ENCODE measurements around the gene LMX1B. TPM values are rescaled to one million over a fixed set of nuclear protein-coding genes. Genes with fewer than 3 reads are reported as not detected.

Gene LMX1B
- polyA plus RNA-seq, 1 donor from 2014 or later = not detected

GRCh38 chr9:126673689-126674364 is 60.1 kb downstream of the LMX1B start:
- Histone ChIP-seq H3K27me3 (ENCODE audit: insufficient read depth, low read depth, low read length) (peaks cover 51% of the 10 kb centered on the region), H3K4me3 (ENCODE audit: low read length) (no peak overlapping the region)

GRCh38 chr9:126674365-126675146 is 60.8 kb downstream of the LMX1B start:
- no peak overlapping the region for H3K27ac ChIP-seq (ENCODE audit: low read length)
- TF ChIP-seq EP300 (conservative IDR thresholded peaks at IDR 0.05; ENCODE audit: poor library complexity, severe bottlenecking) = no peak
- TF ChIP-seq EZH2 (IDR thresholded peaks at IDR 0.05; ENCODE audit: borderline replicate concordance, insufficient read depth, low read length, poor library complexity, severe bottlenecking) = no peak
- TF ChIP-seq MXI1 (conservative IDR thresholded peaks at IDR 0.05; ENCODE audit: poor library complexity, severe bottlenecking) = no peak
- TF ChIP-seq REST (IDR thresholded peaks at IDR 0.05; ENCODE audit: borderline replicate concordance) = no peak
- TF ChIP-seq RAD21 (conservative IDR thresholded peaks at IDR 0.05) = no peak
- no peak for TF ChIP-seq CTCF (IDR thresholded peaks at IDR 0.05; ENCODE audit: poor library complexity, severe bottlenecking)
- TF ChIP-seq POLR2AphosphoS5 (IDR thresholded peaks at IDR 0.05) = no peak
- no peak for TF ChIP-seq TAF1 (IDR thresholded peaks at IDR 0.05; ENCODE audit: low read depth)
- TF ChIP-seq SMC3 (conservative IDR thresholded peaks at IDR 0.05; ENCODE audit: poor library complexity) = no peak
- no peak overlapping the region for H2AFZ ChIP-seq (ENCODE audit: low read depth, low read length)
- no peaks in the 10 kb centered on the region for H3F3A ChIP-seq (ENCODE audit: insufficient read depth, low read length, poor library complexity, severe bottlenecking)
- H3K9me2 ChIP-seq (ENCODE audit: insufficient read depth, low read length) = no peaks in the 10 kb centered on the region
- peaks cover 58% of the 10 kb centered on the region for H3K27me3 ChIP-seq (ENCODE audit: insufficient read depth, low read depth, low read length)
- H3K9me3 ChIP-seq (ENCODE audit: low read length) = no peaks in the 10 kb centered on the region
- no peak overlapping the region for H3K4me3 ChIP-seq (ENCODE audit: low read length)
- H3K4me2 ChIP-seq (ENCODE audit: low read length) = no peak overlapping the region
- no peaks in the 10 kb centered on the region for H4K20me1 ChIP-seq (ENCODE audit: insufficient read depth)
- H3K79me2 ChIP-seq (replicated peaks; ENCODE audit: insufficient read depth, low read length) = no peaks in the 10 kb centered on the region
- H3K9ac ChIP-seq (ENCODE audit: low read length) = no peak overlapping the region
- no peaks in the 10 kb centered on the region for H3K36me3 ChIP-seq (ENCODE audit: insufficient read depth, low read length)

More at GRCh38 chr9:126673689-126674364, 60.1 kb downstream of the LMX1B start:
- H2AFZ ChIP-seq (ENCODE audit: low read depth, low read length) = no peak overlapping the region
- H3K4me2 ChIP-seq (ENCODE audit: low read length) = no peak overlapping the region
- H3K9me3 ChIP-seq (ENCODE audit: low read length) = no peaks in the 10 kb centered on the region
- H4K20me1 ChIP-seq (ENCODE audit: insufficient read depth) = no peaks in the 10 kb centered on the region
- no peaks in the 10 kb centered on the region for H3F3A ChIP-seq (ENCODE audit: insufficient read depth, low read length, poor library complexity, severe bottlenecking)
- TF ChIP-seq EZH2 (IDR thresholded peaks at IDR 0.05; ENCODE audit: borderline replicate concordance, insufficient read depth, low read length, poor library complexity, severe bottlenecking) = no peak
- H3K79me2 ChIP-seq (replicated peaks; ENCODE audit: insufficient read depth, low read length) = no peaks in the 10 kb centered on the region
- no peaks in the 10 kb centered on the region for H3K9me2 ChIP-seq (ENCODE audit: insufficient read depth, low read length)
- H3K9ac ChIP-seq (ENCODE audit: low read length) = no peak overlapping the region
- H3K27ac ChIP-seq (ENCODE audit: low read length) = no peak overlapping the region
- H3K36me3 ChIP-seq (ENCODE audit: insufficient read depth, low read length) = no peaks in the 10 kb centered on the region

Measured in neural cell (in vitro differentiated cells).